NCI-H2107 treated with DMSO at 0.1 percent for 48 hours (cell line): ENCODE data around the gene UPK3B.
"Not testable (repeated sequence)": the region's sequence is repeated elsewhere in the genome, so short reads cannot be mapped to it uniquely, and the experiment has no call there.

Experiments used
- DNase-seq: peaks from one replicate; lab custom pipeline; 2025; ENCODE audit not compliant: unreplicated experiment; lab: John Stamatoyannopoulos, UW

Gene UPK3B

DNA sequence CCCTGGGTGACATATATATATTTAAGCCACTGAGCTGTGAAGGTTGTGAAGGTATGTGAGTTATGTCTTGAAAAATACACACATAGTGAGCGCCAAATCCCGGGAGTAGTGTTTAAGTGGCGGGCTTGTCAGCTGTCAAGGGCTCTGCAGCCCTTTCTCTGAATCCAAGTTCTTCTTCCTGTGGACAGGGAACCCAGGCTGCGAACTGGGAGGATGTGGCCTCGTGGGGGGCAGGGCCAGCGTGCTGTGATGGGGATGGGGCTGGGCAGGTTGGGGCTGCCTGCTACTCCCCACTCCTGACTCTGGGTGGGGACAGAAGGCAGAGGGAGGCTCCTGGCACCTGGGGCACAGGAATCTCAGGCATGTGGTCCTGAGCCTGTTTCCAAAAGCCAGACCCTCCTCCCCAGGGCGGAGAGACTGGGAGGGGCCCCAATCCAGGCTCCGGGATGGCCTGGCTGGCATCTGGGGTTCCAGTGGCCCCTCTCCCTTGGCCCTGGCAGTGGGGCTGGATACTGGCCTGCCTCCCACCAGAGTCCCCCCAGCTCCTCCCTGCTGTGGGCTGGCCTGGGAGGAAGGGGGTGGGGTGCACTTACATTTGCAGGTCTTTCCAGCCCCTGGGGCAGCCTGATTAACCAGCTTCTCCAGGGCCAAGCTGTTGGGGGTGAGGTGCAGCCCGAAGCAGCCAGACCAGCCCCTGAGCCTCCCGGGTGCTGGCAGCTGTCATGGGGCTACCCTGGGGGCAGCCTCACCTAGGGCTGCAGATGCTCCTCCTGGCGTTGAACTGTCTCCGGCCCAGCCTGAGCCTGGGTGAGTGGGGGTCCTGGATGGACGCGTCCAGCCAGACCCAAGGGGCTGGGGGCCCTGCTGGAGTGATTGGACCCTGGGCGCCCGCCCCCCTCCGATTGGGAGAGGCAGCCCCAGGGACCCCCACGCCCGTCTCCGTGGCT lies at the start of gene UPK3B:
TSS of gene UPK3B (plus strand) at position 622 of the 947 bp plus-strand sequence. CDS start at position 723, 101 bp downstream.
- DNase-seq = no peak

DNA sequence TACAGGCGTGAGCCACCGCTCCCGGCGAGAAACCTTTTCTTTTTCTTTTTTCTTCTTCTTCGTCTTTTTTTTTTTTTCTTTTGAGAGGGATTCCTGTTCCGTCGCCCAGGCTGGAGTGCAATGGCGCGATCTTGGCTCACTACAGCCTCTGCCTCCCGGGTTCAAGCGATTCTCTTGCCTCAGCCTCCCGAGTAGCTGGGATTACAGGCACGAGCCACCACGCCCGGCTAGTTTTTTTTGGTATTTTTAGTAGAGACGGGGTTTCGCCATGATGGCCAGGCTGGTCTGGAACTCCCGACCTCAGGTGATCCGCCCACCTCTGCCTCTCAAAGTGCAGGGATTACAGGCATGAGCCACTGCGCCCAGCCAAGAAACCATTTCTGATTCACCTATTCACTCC lies 49.6 kb upstream of the UPK3B start:
- DNase-seq = not testable (repeated sequence)

DNA sequence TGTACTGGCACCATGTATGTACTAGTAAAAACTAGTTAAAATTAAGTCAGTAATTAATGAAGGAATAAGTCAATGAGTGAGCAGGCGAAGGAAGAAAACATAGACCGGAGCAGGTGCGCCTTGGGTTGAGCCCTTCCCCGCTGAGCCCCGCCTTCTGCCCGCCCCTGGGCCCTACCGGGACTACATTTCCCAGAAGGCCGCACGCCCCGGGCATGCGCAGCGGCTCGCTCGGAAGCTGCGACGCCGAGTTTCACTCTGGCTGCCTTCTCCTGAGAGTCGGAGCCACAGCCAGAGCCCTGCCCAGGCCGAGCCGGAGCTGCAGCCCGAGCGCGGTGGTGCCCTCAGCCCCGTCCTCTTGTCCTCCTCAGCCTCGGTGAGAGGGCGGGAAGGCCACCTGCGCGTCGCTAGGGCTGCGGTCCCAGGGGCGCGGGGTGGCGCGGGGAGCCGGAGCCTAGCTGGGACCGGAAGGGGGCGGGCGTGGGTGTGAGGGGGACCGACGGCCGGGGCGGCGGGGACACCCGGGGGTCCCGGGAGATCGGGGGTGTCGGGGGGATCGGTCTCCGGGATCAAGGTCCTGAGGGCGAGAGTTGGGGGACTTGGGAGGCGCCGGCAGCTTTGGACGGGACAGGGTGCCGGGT lies 48.8 kb upstream of the UPK3B start, which contains the start of gene DTX2:
TSS of gene DTX2 (plus strand) at position 246 of the 638 bp plus-strand sequence. CDS start 18,801 bp downstream, outside the sequence.
- not testable (repeated sequence) for DNase-seq

DNA sequence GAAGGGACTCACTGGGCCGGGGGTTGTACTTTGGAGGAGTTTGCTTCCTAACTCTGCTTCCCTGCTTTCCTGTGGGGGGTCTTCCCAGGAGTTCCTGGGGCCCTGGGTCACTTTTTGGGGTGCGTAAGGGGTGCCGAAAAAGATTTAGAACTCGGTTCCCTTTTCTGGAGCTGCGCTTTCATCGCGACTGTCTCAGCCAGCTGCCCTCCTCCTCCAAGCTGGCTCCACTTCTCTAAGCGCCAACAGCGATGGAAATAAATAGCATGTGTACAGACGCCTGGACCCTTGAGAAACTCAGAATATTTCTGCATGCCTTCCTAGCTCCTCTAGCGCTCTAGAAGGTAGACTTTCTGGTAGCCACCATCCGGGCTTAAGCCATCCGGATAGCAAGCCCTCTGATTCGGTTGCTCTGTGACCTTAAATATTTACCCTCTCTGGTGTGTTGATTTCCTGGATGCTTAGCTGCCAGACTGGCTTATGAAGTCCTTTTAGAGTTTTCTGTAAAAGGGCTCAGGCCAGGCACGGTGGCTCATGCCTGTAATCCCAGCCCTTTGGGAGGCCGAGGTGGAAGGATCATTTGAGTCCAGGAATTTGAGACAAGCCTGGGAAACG lies 48.0 kb upstream of the UPK3B start:
- not testable (repeated sequence) for DNase-seq

DNA sequence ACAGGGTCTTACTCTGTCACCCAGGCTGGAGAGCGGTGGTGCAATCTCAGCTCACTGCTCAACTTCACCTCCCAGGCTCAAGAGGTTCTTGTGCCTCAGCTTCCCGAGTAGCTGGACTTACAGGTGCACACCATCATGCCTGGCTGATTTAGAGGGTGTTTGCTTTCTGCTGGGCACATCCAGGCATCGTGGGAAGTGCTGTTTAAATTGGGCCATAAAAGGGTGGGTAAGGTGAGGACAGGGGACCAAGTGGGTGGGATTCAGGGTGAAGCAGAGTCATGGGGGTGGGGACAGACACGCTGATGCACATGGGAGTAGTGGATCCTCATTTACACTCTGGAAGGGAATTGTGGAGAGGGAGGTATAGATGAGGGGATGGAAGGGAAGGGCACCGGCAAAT lies 45.4 kb upstream of the UPK3B start:
- not testable (repeated sequence) for DNase-seq

DNA sequence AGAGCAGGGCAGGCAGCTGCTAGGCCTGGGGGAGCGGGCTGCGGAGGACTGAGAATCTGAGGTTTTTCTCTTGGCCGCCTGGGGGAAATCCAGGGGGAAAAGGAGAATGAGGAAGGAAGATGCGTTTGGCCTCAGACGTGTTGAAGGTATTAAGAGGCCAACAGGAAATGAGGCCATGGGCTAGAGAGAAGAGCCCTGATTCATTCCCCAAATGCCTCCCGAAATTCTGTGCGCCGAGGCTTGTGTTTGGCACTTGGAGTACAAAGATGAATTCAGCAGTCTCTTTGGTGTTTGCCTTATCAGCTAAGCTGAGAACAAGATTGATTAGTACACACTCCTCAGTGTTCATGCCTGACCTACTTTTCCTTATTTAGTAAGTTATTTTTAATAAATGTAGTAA lies 44.4 kb upstream of the UPK3B start:
- DNase-seq = not testable (repeated sequence)

DNA sequence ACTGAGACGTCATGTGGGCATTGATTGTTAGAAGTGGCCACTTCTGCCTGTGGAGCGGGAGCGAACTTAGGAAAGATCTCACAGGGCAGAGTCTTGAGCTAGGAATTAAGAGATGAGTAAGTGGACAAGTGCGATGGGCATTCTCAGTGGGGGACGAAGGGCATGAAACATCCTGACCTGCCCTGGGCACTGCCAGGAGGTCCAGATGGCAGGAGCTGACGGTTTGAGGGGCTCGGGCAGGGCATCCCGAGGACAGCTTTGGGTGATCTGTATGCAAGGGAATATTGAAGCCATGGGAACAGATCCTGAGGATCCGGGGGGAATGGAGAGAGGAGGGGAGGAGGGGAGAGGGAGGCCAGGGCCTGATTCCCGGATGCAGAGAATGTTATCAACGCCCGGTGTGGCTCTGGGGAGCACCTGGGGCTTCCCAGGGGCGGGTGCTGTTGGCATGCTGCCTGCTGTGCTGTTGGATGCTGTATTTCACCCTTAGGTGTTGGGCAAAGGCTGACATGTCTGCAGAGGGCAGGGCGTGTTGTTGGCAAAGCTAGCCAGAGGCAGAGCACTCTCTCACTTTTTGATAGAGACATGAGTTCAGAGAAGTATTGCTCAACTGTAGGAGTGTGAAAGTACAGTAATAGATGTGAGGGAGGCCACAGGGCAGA lies 42.5 kb upstream of the UPK3B start:
- DNase-seq = not testable (repeated sequence)

DNA sequence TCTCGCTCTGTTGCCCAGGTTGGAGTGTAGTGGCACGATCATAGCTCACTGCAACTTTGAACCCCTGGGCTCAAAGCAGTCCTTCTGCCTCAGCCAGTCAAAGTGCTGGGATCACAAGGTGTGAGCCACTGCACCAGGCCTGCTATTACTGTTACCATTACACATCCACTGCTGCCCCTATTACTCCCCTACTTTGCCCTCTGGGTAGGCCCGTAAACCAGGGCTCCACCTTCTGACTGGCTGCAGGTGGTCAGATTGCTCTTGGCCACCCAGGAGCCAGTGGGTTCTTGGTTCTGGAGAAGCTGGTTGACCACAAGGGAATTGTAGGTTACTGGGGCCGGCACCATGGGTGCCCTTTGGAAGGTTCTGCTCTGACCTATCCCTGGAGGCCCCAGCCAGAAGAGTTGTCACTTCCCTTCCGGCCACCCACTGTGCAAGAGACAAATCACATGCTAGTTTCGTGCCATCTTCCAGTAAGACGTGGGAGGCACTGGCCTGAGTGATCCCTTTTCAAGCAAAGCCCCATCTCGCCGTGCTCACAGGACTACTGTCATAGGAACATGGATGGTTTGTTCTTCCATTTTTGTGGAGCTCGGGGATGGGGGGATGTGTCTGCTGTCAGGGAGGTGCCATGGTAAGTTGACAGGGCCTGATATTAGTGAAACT lies 38.7 kb upstream of the UPK3B start:
- DNase-seq = not testable (repeated sequence)

DNA sequence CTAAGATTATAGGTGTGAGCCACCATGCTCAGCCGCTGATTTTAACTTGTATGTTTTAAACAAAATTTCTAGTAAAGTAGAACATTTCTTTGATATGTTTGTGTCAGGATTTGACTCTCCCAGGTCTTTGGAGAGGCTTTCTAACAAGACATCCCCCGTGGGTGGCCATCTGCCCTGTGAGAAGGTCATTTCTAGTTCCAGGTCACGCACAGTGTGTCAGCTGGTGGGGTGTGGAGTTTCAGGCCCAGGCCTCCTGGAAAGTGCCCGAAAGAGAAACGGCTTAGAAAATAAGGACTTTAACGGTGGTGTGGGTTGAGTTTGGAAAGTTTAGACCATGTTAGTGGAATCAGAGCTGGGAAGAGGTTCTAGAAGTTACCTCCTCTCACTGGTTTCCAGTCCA lies 37.3 kb upstream of the UPK3B start:
- not testable (repeated sequence) for DNase-seq

DNA sequence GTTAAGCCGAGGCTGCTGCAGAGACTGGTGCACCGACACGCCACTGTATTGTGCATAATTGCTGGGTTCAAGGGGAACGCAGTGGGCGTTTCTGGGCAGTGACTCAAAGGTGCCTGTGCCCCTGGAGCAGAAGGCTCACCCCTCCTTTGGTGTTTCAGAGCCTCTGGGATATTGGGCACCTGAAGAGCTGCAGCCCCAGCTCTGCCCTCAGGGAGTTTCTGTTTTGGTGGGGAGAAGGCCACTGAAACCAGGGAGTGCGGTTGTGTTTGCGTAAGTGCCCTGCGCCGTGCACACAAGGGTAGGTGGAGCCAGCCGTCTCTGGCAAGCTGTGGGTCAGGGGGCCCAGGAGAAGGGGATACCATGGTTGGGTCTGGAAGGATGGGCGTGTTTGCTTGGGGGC lies 34.1 kb upstream of the UPK3B start:
- not testable (repeated sequence) for DNase-seq

DNA sequence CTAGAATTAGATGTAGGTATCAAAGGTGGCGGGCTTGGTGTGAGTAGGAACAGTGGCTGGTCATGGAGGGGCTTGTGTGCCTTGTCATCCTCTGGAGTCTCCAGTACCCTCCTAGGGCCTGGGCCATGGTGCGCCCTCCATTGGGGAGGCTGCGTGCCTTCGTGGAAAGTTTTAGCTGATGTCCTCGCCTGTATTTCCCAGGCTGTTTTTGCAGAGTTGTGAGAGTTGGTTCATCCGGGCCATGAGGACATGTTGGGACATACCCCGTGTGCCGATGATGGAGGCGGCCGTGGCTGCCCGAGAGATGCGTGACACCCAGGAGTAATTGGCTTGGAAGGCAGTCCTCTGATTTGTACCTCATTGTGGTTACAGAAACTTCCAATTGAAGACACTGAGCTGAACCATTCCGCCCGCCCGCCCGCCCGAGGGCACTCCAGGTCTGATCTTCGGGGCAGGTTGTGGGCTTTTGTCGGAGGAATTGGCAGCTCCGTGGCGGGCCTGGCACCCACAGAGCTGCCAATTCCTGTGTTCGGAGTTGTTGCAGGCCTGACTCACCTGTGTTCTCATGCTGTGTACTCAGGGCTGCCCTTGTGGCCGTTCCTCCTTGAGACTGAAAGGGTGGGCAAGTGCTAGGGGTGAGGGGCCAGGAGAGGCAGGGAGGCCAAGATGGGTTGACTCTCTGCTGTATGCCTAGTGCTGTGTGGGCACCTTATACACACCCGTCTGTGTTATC lies 33.4 kb upstream of the UPK3B start:
- DNase-seq = not testable (repeated sequence)

DNA sequence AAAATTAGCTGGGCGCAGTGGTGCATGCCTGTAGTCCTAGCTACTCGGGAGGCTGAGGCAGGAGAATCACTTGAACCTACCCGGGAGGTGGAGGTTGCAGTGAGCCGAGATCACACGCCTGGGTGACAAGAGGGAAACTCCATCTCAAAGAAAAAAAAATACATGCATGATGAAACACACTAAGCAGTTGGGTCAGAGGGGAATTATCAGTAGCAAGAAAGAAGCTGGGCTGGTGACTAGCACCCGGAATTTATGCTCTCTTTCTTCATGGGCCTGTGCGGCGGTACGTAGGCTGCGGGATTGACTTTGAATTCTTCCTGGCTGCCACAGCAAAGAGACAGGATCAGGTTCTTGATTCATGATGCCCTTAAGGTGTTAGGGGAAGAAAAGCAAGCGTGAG lies 30.7 kb upstream of the UPK3B start:
- DNase-seq = not testable (repeated sequence)

DNA sequence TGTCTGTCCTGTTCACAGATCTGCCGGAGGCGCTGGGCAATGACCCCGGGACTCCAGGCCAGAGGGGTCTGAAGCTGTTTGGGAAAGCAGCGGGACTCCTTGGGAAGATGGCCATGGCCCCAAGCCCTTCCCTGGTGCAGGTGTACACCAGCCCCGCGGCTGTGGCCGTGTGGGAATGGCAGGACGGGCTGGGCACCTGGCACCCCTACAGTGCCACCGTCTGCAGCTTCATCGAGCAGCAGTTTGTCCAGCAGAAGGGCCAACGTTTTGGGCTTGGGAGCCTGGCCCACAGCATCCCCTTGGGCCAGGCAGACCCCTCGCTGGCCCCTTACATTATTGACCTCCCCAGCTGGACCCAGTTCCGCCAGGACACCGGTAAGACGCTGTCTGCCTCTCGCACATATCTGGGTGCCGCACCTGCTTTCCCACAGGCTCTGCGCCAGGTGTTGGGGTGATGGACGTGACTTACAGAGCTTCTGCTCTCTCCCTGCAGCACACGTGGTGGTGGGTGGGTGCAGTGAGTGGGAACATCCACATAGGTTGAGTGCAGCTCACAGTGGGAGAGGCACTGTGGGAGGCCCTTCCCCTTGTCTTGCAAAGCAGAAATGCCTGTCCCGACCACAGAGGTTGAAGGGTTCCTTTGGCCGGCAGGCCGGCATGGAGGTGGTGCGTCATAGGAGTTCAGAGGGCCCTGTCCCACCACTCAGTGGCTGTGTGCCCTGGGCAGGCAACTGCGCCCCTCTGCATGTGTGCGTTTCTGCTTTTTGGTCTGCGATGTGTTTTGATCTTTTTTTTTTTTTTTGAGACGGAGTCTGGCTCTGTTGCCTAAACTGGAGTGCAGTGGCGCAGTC lies 29.7 kb upstream of the UPK3B start:
- not testable (repeated sequence) for DNase-seq

DNA sequence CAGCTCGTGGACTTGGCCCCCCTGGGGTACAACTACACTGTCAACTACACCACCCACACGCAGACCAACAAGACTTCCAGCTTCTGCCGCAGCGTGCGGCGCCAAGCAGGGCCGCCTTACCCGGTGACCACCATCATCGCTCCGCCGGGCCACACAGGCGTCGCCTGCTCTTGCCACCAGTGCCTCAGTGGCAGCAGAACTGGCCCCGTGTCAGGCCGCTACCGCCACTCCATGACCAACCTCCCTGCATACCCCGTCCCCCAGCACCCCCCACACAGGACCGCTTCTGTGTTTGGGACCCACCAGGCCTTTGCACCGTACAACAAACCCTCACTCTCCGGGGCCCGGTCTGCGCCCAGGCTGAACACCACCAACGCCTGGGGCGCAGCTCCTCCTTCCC lies 27.7 kb upstream of the UPK3B start:
- DNase-seq = not testable (repeated sequence)

DNA sequence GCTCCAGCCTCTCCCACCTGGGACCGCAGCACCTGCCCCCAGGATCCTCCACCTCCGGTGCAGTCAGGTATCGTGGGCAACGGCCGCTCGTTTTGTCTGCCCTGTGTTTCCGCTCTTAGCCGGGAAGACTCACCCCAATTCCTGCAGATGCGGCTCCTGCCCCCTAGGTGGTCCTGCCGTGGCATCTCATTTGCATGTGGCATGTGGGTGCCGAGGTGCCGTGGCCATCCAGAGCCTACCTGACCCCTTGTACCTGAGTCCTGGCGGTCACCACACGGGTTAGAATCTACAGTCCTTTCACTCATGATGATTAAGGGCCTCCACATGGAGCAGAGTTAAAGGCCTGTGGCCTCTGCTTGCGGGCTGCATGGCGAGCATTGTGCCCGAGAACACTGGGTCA lies 27.3 kb upstream of the UPK3B start:
- DNase-seq = not testable (repeated sequence)

DNA sequence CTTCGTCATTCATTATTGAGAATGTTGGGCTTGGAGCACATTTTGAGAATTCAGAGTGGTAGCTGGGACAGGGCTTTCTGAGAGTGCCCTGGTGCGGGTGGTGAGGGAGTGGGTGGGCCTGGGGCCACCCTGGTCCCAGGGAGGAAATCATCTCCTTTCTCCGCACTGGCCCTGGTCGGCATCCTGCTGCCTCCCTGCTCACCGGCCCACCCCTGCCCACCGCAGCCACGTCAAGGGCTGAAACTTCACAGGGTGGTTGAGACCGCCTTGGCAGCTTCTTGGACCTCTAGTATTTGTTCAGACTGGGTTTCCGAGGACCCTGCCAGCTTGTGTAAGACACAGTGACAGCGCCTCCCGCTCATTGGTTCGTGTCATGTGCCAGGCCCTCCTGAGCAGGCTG lies 25.9 kb upstream of the UPK3B start:
- DNase-seq = not testable (repeated sequence)

DNA sequence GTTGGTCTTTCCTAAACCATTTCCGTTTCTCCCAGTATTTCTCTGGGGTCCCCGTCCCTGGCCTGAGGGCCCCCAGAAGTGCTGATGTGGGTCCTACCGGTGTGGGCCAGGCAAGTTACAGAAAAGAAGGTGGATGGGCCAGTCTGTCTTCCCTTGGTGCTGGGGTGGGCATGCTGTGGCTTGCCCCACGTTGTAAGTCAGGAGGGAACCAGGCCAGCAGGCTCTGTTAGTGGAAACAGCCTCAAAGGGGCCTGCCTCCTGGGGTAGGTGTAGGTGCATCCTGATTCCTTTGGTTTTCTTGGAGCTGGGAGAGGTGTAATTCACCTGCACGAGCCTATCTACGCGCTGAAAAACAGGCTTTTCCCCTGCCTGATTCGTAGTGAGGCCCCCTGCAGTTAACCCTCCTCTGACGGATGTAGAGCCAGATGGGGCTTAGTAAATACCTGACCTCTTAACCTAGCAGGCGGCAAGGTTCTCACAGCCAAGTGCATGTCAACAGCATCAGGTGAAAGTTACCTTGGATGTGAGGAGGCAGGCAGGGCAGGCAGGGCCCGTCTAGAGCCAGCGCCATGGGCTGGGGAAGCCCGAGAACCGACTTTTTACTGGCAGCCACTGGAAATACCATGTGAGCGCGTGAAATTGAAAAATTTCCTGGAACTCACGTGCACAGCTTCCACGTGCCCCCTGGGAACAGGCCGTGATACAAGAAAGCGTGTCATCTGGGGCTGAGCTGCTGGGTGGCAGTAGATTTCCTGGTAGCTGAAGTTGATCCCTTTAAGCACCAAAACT lies 24.3 kb upstream of the UPK3B start:
- DNase-seq = not testable (repeated sequence)

DNA sequence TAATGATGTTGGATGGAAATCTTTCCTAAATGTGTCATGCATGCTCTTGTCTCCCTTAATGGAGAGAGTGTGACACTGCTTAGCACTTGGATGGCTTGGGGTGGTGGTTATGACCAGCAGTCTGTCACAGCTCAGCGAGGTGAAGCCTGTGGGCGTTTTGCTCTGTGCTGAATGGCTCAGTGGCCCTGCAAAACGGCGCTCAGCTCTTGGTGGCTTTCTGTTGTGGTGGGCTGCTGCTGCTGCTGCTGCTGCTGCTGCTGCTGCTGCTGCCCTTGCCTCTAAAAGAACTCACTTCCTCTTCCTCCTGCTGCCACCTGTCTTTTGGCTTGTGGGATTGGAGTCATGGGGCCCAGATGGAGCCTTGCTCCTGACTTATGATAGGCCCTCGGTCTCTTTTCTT lies 23.7 kb upstream of the UPK3B start:
- not testable (repeated sequence) for DNase-seq
